Measurements from ENCODE around the gene LRRC38.

Gene LRRC38

GRCh38 chr1:13516606-13517005 is 2.8 kb upstream of the LRRC38 start:
- POLR2A ChIA-PET: no interaction called here
- CTCF ChIA-PET: interaction anchor here (0.5 to 1.2 kb wide), 5 partner anchors 39 to 677 kb away, joined by 3 to 5 read pairs (median 3); no protein-coding TSS in a partner anchor
- Histone ChIP-seq H3K36me3 (ENCODE audit: control insufficient read depth in 2 of 2, insufficient read depth in 1 of 2, low read length in 2 of 2) (no peaks in the 10 kb centered on the region), H3K4me3 (ENCODE audit: low read depth, low read length) (no peak overlapping the region), H3K27ac (ENCODE audit: extremely low read depth, low read depth, low read length) (no peak overlapping the region), H3K9me3 (ENCODE audit: control insufficient read depth, insufficient read depth, low read depth, low read length) (no peaks in the 10 kb centered on the region), H3K4me1 (ENCODE audit: control insufficient read depth, insufficient read depth, low read length) (no peaks in the 10 kb centered on the region; the same call in 1 of the 2 replicates)
- no peak for TF ChIP-seq HOXA7 (CRISPR knock-in tag; IDR thresholded peaks at IDR 0.05; ENCODE audit: borderline replicate concordance)
- no peak for TF ChIP-seq ZNF335 (tag by site-specific recombination; conservative IDR thresholded peaks at IDR 0.05)
- TF ChIP-seq ATF2 (tag by site-specific recombination; IDR thresholded peaks at IDR 0.05; ENCODE audit: low read depth): 0 out of 2 replicates have a peak, but pooled peaks have one; percentile 41
- 0 out of 2 replicates have a peak, but pooled peaks have one; percentile 16 for TF ChIP-seq ZNF629 (tag by site-specific recombination; IDR thresholded peaks at IDR 0.05)
- 0 out of 2 replicates have a peak, but pooled peaks have one; percentile 37 for TF ChIP-seq ZBTB21 (tag by site-specific recombination; IDR thresholded peaks at IDR 0.05)

- ChIA-PET CTCF (interaction anchor here (0.7 to 1.0 kb wide), 2 partner anchors 11 to 27 kb away, joined by 3 to 4 read pairs; no protein-coding TSS in a partner anchor), POLR2A (no interaction called here)
- Histone ChIP-seq H3K27ac (ENCODE audit: extremely low read depth, low read depth, low read length) (no peak overlapping the region), H3K4me3 (ENCODE audit: low read depth, low read length) (no peak overlapping the region), H3K9me3 (ENCODE audit: control insufficient read depth, insufficient read depth, low read depth, low read length) (no peaks in the 10 kb centered on the region), H3K4me1 (ENCODE audit: control insufficient read depth, insufficient read depth, low read length) (no peaks in the 10 kb centered on the region; the same call in 1 of the 2 replicates), H3K36me3 (ENCODE audit: control insufficient read depth in 2 of 2, insufficient read depth in 1 of 2, low read length in 2 of 2) (no peaks in the 10 kb centered on the region)
- TF ChIP-seq YY2 (tag by site-specific recombination; IDR thresholded peaks at IDR 0.05) (no peak), ZNF768 (tag by site-specific recombination; IDR thresholded peaks at IDR 0.05) (no peak), REPIN1 (tag by site-specific recombination; IDR thresholded peaks at IDR 0.05; ENCODE audit: low read depth) (no peak), ZNF629 (tag by site-specific recombination; IDR thresholded peaks at IDR 0.05) (no peak), ZNF433 (tag by site-specific recombination; IDR thresholded peaks at IDR 0.05; ENCODE audit: low read depth) (no peak), ZNF157 (tag by site-specific recombination; IDR thresholded peaks at IDR 0.05) (no peak), ZNF76 (tag by site-specific recombination; IDR thresholded peaks at IDR 0.05; ENCODE audit: borderline replicate concordance, low read depth) (no peak), ZNF37A (tag by site-specific recombination; IDR thresholded peaks at IDR 0.05) (no peak), ZNF280D (tag by site-specific recombination; IDR thresholded peaks at IDR 0.05) (no peak), PRDM4 (tag by site-specific recombination; IDR thresholded peaks at IDR 0.05) (no peak), ZSCAN5A (tag by site-specific recombination; IDR thresholded peaks at IDR 0.05) (no peak), ZNF488 (tag by site-specific recombination; IDR thresholded peaks at IDR 0.05) (no peak), ZFHX2 (tag by site-specific recombination; conservative IDR thresholded peaks at IDR 0.05) (no peak), ZNF623 (tag by site-specific recombination; IDR thresholded peaks at IDR 0.05) (no peak), ZXDB (tag by site-specific recombination; IDR thresholded peaks at IDR 0.05) (no peak), ZNF561 (tag by site-specific recombination; IDR thresholded peaks at IDR 0.05; ENCODE audit: borderline replicate concordance) (no peak), OVOL3 (tag by site-specific recombination; IDR thresholded peaks at IDR 0.05) (no peak), RBAK (tag by site-specific recombination; IDR thresholded peaks at IDR 0.05) (no peak)
Observed at GRCh38 chr1:13514821-13515220, 1.0 kb upstream of the LRRC38 start.

Data from HEK293 (cell line).